ENCODE measurements around the gene GSTO2.

GSTO2 gene

DNA sequence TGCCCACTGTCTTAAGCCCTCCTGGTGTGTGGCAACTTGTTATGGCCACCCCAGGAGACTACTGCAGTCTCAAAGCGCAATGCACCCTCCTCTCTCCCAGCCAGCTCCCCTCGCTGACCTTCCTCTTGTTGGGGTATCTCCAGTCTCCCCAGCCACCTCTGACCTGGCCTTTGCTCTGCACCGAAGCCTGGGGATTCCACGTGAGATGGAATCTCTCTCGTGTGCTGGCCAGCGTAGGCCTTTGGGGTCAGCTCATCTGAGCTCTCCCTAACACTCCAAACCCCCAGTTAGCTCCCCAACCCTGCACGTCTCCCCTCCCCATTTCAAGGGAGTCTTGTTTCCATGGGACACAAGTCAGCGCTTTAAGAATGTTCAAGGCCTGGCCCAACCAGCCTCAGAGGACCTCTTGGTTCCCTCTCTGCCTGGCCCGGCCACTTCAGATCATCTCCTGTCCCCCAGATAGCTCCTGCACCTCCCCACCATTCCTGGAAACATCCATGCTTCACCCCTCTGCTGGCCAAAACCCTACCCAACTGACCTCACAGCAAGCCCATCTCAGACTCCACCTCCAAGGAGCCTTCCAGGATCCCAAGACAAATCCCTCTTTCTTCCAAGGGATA is 58.1 kb downstream of the GSTO2 start:
- DNase-seq (ENCODE audit: low spot score), result no peak

DNA sequence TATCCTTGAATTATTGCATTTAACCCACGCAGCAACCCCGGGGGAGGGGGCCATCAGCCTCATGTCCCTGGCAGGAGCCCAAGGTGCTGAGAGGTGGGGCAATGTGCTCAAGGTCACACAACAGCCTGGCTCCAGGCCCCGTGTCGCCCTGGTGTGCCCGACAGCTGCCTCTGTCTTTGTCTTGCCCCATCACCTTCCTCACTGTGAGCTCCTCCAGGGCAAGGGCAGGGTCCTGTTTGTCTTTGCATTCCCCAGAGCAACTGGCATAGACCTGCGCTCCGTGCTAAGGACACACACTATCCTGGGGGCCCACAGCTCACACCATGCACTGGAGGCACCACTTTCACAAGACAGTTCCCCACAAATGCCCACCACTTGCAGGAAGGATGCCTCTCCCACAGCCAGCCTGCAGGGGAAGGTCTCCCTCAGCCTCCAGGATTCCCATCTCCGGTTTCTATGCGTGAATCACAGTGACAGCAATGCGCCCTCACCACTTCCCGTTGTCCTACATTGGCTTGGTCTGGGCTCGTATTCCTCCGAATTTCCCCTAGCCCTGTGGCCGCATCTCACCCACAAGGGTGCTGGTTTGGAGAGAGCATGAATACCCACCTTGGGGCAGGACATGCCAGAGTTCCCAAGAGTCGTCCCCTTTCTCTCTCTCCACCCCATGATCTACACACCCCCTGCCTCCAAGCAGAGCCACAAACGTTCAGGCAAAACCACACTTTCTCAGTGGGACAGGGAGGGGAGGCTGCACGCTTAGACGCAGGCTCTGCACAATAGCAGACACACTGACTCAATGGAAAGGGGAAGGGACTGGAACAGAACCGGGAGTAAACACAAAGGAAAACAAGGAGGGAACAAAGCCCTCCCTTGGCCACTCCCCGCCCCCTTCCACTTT is 59.0 kb downstream of the GSTO2 start:
- peak; percentile 67 for DNase-seq (ENCODE audit: low spot score)

DNA sequence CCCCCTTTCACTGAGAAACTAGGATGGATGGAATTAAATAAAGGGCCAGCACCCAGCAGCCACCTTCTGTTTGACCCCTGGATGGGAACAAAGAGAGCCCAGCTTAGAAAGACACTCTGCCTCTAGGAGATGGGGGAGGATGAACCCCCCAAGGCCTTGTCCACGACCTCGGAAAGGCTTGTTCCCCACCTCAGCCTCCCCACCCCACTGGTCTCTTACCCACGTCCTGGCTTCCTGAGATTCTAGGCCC is 59.6 kb downstream of the GSTO2 start:
- DNase-seq (ENCODE audit: low spot score), result no peak

DNA sequence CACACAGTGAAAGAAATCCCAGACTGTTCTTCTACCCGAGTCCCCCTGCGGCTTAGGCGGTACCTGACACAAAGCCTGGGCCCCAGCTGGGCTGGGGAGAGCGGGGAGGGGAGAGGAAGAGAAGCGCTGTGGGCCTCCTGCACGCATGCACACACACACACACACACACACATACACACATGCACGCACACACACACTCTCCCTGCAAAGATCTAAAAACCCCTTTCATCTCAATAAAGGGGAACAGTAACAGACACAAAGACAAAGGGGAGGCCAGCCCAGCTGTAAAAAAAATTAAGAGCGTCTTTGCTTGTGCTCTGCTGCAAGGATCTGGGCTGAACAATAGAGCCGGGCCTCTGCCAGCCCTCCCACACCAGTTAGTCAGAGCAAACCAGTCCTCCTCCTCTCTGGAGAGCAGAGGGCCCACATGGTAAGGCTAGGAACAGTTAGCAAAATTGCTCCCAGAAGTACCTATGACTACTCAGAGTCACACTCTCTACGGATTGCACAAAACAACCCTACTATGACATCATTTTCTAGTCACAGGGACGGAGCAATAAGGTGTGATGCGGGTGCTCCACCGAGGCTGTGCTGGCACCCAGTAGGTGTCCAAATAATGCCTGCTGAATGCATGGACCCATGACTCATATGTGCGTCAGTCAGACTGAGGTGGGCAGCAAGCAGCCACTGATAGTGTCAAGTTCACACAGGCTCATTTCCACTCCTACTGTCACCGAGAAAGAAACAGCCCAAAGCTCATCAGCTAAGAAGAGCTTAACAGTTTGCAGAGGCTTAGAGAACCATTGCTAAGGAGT is 60.1 kb downstream of the GSTO2 start:
- DNase-seq (ENCODE audit: low spot score), result peak; percentile 81

DNA sequence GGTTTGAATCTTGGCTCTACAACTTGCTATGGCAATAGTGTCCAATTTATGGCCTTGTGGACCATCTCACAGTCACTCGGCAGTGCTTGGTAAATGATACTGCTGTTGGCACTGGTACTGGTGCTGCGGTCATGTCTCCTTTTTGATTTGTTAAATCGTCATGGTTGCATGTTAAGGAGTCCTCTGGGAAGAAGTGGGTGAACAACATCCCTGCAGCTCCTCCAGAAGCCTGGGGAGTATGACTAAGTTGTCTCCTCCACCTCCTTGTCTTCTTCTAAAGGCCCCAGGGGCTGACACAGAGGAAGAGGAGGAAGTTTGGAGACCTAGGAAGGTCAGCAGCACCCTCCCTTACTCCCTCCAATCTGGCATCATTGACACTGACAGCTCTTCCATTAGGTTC is 60.8 kb downstream of the GSTO2 start:
- peak; percentile 73 for DNase-seq (ENCODE audit: low spot score)

DNA sequence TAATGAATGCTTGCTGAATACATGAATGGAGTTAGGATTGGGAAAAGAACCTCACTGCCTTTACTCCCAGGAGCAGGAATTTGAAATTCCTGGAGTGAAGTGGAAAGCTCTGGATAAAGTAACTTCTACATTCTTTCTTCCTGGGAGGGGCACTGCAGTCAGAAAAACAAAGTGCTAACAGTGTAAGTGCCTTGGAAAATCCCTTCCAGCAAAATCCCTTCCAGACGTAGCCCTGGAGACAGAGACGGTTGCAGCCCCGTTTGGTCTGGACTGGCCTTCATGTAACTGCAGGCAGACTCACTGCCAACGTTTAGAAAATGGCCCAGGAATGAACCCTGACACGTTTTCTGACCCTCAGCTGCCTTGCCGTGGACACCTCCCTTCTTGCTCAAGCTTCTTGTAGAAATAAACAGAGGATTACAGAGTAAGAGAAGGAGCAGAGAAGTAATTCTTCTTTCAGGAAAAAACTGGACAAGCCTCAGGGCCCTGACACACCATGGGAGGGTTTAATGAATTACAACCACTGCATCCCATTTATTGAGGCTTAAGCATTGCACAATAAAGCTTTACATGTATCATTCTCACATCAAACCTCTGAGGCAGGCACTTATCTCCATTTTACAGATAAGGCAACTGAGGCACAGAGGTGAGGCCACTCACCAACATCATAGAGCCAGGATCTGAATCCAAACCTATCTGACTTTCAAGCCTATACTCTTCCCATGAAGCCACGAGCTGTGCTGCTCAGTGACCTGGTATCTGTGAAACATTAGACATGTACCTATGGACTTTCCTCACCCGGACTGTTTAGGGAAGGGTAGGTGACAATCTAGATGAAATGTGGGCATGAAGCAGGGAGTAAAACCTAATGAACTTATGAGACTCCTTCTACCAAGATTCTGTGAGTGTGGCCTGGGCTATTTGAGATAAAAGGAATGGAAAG is 61.5 kb downstream of the GSTO2 start:
- DNase-seq (ENCODE audit: low spot score), result peak; percentile 71

DNA sequence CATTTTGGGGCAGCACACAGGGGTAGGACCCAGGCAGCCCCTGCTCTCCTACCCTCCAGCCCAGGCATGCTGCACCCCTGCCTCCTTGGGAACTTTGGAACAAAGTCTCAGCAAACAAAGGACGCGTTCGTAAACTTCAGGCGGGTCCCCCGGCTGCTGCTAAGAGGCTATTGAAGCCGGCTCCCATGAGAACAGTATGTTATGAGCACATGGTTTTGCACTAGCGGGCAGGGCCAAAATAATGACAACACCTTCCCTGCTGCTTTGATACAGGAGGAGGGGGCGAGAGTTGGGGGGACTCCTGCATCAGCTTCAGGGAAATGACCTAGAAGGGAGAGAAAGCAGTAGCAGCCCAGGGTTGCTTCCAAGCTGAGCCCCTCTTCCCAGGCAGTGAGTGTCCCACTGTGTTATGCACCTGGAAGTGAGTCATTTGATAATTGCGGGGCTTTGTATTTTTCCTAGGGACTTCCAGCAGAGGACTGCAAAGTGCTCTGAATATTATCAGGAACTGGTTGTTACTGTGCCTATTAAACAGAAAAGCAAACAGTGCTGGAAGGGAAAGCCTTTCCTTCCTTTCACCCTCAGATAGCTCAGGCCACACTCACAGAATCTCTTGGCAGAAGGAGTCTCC is 62.3 kb downstream of the GSTO2 start:
- DNase-seq (ENCODE audit: low spot score), result no peak

DNA sequence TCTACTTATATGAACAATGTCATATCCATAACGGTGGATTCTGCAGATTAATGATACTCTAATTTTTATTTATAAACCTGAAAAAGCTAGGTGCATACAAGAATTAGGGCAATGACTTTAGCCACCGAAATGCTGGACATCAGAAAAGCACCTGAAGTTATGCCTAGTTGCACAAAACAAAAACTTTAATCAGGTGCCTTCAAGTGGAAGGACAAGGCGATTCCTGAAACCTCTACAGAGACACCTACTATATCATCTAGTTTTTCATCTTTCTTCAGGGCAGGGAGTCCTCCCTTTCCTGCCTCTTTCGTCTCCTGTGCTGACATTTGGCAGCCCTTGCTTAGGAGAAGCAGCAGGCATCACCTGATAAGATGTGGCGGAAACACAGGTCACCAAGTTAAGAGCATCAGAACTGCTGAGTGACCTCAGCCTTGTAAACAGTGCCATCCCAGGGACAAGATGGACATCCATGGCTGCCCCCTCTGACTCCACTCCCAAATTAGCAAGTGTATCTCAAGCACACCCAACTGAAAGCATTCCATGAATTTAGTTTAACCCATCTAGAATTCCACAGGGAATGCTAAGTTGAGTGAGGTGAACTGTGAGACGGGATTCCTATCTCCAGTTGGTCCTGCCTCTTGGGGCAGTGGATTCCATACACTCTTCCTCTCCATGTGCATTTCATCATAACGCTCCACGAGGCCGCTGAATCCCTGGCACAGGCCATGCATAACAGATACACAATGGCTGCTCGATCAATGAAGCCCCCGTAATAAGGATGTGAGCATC is 63.5 kb downstream of the GSTO2 start:
- DNase-seq (ENCODE audit: low spot score), result no peak

DNA sequence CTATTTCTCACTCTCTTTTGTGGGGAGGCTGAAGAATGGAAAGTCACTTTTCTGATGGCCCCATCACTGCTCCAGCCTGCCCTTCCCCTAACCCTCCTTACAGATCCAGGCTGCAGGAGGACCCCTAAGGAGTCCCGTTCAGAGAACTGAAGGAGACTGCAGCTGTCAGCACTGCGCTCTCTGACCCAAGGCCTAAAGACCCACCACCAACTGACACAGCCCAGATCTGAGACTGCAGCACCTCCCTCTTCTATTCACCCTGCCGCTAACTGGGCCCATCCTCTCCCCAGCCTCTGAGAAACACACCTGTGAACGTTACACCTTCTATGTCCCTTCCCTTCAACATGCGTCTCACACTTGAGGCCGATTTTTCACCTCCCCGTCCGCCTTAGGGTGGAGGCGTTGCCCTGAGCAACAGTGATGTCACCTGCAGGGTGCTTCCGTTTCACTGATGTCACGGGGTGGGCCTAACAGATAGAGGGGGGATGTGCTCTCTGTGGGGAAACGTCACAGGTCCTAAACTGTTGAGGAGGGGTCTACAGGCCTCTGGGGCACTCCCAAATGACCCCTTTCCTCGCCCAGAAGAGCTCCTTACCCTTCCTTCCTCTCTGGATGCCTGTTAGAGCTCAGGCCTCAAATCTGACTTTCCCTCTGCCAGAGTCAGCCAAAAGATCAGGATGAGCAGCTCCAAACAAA is 64.2 kb downstream of the GSTO2 start:
- DNase-seq (ENCODE audit: low spot score), result no peak

DNA sequence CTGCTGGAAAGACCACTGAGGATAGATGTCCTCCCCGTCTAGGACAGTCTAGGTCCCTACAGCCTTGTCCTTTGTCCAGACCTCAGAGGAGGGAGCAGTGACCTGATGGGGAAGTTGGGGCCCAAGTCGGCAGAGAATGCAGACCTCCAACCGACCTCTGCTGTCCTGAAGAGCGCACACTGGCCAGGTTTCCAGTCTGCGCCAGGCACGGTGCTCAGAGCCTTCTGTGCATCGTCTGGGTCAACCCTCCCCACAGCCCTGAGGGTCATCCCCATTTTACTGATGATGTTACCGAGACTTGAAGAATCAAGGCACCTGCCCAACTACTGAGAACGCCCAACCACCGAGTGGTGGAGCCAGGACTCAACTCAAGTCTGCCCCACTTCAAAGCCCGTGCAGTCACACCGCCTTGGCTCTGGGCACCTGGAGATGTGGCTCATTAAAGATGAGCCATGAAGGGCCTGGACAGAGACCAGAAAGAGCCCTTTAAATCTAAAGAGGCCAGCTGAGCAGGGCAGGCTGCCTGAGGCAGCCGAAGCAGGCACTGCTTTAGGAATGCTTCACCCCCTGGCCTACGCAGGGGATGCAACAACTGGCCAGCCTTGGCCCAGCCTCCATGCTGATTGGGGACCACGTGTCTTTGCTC is 64.9 kb downstream of the GSTO2 start:
- DNase-seq (ENCODE audit: low spot score), result no peak

DNA sequence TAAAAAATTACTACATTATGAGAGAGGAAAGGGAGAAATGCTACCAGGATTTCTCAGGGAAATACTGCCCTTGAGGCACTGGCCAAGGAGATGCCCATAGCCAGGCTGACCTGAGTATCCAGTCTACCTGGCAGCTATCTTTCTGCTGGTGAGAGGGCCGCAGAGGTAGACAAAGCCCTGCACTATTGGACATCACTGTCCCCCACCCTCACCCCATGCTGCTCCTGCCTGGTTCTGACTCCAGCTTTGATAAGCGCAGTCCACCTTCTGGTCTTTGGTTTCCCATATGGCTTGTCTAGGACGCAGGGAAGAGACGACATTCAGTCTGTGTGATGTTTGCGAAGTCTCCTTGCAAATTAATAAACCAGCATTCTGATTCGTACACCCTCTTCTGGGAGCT is 65.6 kb downstream of the GSTO2 start:
- DNase-seq (ENCODE audit: low spot score), result no peak

DNA sequence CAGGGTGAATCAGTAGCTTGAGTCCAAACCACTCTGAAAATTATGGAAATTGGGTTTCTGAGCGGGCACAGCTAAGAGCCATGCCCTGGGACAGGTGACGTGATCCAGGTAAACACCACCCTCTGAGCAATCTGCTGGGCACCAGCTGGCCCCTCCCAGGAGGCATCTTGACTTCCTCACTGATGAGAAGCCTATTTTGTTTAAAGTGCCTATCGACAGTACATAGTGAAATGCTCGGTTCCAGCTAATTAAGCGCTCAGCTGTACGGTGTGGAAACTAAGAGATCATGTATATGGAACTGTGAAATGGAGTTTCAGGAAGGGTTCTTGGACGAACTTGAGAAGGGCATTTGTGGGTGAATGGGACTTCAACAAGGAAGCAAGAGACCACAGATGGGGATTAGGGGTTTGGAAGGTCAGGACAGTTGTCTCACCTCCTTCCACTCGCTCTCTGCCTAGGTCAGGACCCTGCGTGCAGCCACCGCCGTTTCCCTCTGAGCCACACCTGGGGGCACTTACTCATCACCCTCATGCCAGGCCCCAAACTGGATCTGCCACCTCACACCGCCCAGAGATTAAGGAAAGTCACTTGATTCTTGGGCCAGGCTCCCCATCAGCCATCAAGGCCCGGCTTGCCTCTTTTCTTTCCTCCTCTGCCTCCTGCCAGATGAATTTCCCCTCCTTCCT is 66.1 kb downstream of the GSTO2 start:
- DNase-seq (ENCODE audit: low spot score), result no peak

DNA sequence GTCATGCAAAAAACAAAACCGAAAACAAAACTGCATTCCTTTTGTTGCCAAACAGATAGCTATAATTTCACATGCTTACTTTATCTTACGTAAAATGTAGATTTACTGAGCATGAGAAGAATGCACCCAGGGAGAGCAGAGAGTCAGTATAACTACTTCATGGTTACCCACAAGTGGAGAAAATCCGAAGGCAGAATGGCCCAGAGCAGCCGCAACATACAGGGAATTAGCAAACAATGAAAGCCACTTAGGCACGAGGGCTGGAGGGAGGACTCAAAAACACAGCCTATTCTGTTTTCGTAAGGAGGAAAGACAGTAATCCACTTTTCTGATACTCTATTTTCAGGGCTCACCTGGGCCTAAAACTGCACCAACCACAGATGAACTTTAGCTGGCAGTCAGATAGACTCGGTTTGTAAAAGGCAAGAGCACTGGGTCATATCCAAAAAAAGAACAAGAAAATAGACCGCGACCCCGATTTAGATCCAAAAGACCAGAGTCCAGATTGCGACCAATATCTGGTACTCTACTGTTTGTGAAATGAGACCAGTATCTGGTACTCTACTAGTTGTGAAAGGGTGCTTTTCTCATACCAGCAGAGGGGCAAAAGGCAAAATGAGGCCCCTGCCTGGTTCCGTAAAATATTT is 68.0 kb downstream of the GSTO2 start:
- DNase-seq (ENCODE audit: low spot score), result peak; percentile 45

DNA sequence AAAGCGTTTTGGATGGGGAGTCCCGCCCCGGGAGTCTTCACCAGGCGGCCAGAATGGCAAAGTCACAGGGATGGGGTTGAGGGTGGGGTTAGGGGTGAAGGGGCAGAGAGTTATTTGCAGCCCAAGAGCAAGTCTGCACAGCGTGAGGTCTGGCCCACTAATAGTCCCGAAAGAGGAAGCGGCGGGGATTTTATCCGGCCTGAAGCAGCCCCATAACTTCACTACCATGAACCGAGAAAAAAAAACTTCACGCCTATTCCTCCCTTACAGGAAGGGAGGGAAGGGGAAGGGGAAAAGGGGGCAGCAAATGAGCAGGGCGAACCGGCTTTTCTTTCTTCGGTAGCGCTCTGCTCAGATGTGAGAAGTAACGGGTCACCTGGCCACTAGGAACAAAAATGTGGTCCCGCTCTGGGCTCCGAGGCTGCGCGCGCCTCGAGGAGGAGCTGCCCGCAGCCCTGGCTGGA is 68.6 kb downstream of the GSTO2 start:
- DNase-seq (ENCODE audit: low spot score), result no peak

DNA sequence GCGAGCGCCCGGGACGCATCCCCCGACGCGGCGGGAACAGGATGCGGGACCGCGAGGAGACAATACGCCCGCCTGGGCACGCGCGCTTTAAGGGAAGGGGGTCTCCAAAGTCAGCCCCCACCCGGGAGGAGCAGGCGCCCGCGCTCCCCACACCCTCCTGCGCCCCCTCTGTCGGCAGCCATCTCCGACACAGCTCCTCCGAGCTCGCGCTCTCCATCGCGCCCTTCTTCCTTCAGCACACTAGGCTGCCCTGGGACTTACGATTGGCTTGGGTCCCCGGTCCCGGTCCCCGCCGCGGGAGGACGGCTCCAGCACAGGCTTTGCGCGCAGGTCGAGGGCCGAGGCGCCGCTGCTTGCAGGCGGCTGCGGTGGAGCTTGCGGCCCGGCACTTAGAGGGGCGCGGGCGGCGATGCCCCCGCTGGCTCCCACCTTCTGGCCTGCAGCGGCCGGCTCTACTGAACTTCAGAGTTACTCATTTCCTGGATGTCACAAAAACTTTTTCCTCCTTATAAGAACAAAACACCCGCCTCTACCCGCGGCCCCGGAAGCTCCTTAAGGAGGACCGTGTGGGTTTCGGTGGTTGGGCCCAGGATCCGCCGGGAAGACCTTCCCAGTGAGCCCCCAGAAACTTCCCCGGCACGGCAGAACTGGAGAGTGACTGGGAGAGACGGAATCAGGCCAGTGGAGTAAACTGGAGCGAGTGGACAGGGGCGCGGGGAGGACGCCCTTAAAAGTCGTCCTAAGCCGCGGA is 69.2 kb downstream of the GSTO2 start, which contains the start of gene ITPRIP:
ITPRIP (minus strand) TSS at position 481 of the 751 bp plus-strand sequence. CDS start 22,414 bp downstream, outside the sequence.
- peak; percentile 79 for DNase-seq (ENCODE audit: low spot score)

DNA sequence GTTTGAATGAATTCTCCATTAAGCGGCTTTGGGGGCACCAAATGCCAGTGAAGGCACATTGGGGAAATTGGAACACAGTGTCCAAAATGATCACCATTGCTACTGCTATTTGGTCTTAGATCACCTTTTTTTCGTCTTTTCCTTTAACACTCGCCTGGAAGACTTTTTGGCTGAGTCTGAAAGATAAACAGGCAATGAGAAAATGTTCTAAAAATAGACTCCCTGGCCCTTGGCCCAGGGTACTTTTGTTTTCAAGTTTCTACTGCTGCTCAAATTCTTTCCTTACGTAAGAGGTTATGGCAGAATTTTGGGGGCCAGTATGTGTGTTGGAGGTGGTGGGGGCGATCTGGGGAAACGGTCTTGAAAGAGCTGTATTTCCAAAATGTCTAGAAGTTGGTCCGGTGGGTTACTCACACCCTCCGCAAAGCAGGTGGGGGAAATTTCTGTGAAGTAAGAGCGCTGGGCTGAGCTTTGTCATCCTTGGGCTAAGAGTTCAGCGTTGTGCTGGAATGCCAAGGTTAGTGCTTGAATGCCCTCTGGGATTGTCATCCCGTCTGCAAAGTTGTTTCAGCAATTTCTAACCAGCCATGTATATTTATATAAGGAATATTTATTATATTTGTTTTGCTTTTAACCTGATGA is 70.6 kb downstream of the GSTO2 start:
- peak; percentile 51 for DNase-seq (ENCODE audit: low spot score)

DNA sequence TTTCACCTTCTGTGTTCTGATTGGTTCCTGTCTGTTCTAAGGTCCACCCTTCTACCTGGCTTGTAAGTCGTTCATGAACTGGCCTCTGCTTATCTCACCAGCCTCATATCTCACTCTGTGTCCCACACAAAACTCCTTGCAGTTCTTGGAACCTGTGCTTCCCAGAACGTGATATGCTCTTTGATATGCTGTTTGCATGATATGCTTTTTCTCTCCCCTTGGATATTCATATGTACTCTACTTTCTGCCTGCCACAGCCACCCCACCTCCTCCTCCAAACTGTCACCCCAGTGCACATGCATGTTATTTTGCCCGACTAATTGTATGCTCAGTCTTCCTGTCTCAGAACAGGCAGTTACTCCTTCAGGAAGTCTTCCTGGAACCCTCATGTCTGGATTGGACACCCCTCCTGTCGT is 71.1 kb downstream of the GSTO2 start:
- no peak for DNase-seq (ENCODE audit: low spot score)
